Hematopoietic multipotent progenitor cell treated with erythropoietin and hydrocortisone succinate and interleukin-3 and kit ligand, for 8 days (in vitro differentiated cells): ENCODE data around the gene NAA25.
A peak's percentile ranks its signal among the peaks of the same experiment; 100 is the strongest.
"Not testable (repeated sequence)": the region's sequence is repeated elsewhere in the genome, so short reads cannot be mapped to it uniquely, and the experiment has no call there.

Source experiments
- DNase-seq: peaks from one replicate; pipeline ENCODE4 v3.0.0-alpha.2; 2015

Gene NAA25

DNA sequence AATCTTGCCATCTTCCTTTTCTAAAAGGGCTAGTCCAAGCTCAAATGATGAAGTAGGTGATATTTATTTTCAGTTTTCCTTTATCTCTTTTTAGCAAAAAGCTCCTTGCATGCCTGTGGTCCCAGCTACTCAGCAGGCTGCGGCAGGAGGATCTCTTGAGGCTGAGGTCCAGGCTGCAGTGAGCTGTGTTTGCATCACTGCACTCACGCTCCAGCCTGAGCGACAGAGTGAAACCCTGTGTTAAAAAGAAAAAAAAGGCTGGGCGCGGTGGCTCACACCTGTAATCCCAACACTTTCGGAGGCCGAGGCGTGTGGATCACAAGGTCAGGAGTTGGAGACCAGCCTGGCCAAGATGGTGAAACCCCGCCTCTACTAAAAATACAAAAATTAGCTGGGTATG lies 100.6 kb downstream of the NAA25 start:
- DNase-seq = no peak

DNA sequence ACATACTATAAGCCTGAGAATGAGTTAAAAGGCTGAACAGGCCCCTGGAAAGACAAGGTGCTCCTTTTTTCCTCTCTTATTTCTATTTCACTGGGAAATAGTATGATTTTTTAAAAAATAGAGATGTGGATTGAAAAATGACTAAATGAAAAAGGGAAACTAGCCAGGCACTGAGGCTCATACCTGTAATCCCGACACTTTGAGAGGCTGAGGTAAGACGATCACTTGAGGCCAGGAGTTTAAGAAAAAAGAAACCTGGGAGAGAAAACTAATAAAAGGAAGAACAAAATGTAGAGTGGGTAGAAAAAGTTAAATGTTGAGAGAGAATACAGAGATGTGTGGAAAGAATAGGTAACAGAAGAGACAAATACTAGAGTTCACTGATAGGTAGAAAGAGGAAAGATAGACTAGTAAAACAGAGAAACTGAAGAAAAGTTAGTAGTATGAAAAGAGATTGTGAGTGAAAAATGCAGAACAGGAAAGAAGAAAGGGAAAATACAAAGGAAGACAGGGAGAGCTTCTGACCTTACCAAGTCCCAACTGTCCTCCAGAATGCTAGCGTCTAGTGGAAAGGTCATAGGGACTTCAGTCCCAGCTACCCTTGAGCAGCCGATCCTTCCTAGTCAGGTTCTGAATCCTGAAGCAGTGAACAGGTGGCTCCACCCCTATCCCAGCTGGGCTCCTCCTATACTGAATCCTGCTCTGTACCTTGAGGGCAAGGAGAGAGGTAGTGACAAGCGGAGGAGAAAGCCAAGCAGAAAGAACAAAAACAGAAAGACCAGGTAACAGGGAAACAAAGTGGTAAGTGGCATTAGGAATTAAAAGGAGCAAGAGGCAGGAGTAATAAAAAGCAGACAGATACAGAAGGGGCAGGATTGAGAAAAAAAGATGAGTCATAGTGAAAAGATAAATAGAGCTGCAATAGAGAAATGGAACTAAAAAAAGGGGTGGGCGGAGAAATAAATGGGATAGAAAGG lies 102.9 kb downstream of the NAA25 start:
- DNase-seq = no peak

DNA sequence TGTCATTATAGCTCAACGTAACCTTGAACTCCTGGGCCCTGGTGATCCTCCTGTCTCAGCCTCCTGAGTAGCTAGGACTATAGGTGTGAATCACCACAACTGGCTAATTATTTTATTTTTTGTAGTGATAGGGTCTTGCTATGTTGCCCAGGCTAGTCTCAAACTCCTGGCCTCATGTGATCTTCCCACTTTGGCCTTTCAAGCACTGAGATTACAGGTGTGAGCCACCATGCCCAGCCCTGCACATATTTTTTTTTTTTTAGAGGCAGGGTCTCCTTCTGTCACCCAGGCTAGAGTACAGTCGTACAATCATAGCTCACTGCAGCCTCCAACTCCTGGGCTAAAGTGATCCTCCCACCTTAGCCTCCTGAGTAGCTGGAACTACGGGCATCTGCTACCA lies 104.5 kb downstream of the NAA25 start:
- DNase-seq = no peak

DNA sequence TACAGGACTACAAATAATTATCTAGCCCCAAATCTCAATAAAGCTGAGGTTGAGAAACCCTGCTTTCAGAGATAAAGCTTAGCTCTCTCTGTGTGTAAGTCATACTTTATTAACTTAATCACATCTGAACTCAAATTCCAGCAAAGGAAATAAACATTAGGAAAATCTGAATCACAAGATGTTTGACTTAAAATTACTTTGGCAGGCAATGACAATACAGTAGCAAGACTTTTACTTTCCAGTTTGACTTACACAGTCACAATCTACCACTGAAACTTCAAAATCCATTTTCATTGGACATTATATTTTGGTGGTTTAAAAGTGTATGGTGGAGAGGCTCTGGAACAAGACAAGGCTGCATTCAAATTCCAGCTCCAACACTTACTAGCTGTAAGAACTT lies 107.0 kb downstream of the NAA25 start:
- DNase-seq = no peak

DNA sequence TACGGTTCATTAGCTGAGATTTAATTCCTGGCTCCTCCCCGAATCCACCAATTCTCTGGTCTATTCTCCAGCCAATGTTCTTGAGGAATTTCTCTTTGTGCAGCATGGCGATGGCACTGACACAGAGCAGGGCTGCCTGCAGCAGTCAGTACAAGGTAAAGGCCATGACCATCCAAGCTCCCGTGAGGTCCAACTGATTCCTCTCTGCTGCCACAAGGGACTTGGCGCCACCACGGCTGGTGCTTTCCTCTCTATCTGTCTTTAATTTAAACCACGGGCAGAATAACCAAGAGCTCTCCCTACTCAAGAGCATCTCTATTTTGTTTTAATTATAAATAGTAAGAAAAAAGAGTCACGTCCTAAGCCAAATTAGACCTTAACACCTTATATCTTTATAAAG lies 107.8 kb downstream of the NAA25 start:
- DNase-seq = no peak

DNA sequence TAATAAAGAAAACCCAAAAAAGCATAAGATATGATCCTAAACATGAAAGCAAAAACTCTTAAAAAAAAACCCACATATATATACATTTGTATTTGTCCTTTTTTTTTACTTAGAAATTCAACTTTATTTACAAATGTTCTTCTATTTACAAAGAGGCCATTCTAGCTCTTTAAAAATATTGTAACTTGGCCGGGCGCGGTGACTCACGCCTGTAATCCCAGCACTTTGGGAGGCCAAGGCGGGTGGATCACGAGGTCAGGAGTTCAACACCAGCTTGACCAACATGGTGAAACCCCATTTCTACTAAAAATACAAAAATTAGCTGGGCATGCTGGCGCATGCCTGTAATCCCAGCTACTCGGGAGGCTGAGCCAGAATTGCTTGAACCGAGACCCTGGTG lies 109.5 kb downstream of the NAA25 start:
- not testable (repeated sequence) for DNase-seq

DNA sequence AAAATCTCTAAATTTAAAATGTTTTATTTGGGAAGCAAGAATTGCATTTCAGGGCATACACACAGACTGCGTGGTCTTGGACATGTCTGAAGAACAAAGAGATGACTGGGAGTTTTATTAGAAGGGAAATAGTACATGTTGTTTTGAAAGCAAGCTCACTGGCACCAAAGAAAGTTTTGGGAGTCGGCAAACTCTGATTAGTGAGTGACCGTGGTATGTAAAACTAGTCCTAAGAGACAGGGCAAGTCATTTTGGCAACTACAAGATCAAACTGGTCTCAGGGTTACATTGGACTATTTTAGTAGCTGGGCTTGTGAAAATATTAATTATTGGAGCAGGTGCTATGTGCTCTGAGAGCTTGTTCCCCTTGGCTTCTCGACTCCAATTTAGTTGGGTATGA lies 110.6 kb downstream of the NAA25 start:
- DNase-seq = no peak

DNA sequence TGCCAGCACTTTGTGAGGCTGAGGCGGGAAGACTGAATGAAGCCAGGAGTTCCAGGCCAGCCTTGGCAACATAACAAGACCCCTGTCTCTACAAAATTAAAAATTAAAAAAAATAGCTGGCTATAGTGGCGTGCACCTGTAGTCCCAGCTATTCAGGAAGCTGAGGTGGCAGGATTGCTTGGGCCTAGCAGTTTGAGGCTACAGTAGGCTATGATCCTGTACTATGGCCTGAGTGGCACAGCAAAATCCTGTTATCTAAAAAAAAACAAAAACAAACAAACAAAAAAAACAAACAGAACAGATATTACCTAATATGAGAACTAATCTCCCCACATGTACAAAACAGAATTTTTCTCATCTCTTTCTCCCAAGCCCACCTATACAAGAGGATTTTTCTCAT lies 111.3 kb downstream of the NAA25 start:
- no peak for DNase-seq

DNA sequence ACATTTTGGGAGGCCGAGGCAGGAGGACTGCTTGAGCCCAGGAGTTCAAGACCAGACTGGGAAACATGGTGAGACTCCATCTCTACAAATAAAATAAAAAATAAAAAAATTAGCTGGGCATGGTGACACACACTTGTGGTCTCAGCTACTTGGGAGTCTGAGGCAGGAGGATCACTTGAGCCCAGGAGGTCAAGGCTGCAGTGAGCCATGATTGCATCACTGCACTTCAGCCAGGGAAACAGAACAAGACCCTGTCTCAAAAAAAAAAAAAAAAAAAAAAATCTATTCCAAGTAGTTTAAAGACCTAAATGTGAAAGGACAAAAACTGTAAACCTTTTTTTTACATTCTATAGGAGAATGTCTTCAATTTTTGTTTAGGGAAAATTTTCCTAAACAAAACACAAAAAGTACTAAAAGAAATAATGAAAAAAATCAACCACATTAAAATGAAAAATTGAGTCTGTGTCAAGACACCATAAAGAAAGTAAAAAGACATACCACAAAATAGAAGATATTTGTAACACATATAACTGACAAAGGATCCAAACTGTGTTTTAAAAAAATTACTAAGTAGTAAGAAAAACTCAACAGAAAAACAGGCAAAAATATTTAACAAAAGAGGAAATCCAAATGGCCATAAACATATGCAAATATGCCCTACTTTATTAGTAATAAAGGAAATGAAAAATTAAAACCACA lies 112.7 kb downstream of the NAA25 start:
- DNase-seq = no peak

DNA sequence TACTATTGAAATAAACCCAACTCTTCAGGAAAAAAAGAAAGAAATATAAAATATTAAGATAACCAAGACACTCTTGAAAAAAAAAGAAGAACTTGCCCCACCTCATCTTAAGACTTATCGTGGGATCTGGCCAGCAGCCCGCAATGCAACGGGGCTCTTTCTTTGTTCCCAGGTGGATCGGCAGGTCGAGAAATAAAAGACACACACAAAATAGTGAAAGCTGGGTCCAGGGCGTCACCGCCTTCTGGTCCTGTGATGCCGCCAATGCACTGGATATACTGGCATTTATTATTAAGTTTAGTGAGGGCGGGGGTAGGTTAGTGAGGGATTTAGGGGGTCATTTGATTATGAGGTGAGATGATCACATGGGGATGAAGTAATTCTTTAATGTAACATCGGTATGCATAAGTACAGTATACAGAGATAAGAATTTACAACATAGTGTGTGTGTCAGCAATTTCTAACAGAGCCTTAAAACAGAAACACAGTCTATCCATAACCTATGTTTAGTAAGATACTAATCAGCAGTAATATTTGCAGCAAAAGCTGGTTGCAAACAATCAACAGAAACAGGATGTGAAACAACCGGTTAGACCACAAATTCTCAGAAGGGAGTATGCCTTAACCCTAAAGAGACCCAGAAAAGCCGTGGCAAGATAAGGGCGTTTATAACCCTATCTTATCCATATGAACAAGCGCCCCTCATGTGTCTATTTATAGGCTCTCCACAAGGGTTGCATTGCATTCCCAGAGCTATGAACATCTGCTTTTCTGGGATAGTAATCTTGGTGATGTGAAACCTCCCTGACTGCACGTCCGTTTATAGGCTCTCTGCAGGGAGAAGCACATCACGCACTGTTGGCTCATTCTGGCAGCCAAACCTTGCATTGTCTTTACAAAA lies 114.1 kb downstream of the NAA25 start:
- peak; percentile 97 for DNase-seq

DNA sequence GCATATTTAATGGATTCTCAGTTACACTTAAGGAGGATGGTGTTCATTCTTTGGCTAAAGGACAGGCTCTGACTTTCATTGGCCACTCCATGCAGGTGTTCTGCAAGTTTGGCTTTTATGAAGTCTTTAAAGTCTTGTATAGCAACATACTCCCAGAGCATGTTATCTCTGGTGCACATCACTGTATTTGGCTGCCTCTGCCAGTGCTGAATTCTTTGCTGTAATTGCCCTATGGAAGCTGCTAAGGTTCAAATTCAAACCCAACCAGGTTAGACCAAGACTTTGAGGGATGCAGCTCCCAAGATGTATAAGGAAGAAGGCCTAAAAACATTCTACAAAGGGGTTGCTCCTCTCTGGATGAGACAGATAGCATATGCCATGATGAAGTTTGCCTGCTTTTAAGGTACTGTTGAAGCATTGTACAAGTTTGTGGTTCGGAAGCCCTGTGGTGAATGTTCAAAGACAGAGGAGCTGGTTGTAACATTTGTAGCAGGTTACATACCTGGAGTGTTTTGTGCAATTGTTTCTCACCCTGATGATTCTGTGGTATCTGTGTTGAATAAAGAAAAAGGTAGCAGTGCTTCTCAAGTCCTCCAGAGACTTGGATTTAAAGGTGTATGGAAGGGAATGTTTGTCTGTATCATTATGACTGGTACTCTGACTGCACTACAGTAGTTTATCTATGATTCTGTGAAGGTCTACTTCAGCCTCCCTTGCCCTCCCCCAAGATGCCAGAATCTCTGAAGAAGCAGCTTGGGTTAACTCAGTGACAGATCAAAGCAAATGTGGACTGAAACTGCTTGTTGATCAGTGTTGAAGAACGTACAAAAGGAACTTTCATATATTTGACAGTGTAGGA lies 115.1 kb downstream of the NAA25 start:
- peak; percentile 40 for DNase-seq

DNA sequence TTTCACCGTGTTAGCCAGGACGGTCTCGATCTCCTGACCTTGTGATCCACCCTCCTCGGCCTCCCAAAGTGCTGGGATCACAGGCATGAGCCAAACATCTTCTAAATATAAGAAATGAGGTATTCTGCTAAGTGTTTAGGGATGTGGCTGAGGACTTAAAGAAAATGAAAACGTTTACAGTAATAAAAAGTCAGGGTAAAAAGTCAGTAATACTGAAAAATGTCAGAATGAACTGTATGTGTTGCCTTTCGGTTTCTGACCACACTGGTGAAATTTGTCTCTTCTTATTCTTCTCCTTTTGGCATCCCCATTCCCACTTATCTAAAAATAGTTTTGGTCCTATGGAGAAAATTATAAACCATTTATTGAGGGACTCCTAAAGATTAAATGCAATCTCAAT lies 116.1 kb downstream of the NAA25 start:
- no peak for DNase-seq

DNA sequence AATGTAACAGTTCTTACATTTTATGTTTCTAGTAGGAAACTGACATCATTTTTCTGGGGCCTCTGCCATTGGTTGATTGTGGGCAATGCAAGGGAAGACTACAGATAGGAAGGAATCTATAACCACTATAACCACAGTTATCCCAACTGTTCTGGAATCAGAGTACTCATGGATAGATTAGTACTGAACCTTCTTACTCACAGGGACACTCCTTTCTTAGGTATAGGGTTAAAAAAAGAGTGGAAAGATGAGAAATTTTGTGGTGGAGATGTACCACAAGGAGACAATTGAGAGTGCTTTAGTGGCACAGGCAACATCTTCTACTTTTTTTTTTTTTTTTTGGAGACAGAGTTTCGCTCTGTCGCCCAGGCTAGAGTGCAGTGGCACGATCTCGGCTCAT lies 116.6 kb downstream of the NAA25 start:
- DNase-seq = peak; percentile 42

DNA sequence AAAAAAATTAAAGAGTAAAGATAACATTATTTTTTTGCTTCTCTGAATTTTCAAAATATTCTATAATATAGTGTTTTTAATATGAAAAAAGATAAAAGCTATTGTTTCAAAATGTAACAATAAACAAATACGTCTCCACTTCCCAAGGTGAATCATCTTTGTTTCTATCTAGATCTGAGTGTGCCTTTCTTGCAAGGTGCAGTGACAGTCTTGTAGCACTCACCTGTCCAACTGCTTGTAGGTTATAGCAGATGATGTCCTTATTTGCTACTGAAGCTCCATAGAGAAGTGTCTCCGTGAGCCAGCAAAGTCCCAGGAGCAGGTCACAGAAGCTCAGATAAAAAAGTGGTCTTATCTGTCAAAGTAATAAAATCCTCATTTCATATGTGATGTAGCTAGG lies 117.0 kb downstream of the NAA25 start:
- DNase-seq = no peak

DNA sequence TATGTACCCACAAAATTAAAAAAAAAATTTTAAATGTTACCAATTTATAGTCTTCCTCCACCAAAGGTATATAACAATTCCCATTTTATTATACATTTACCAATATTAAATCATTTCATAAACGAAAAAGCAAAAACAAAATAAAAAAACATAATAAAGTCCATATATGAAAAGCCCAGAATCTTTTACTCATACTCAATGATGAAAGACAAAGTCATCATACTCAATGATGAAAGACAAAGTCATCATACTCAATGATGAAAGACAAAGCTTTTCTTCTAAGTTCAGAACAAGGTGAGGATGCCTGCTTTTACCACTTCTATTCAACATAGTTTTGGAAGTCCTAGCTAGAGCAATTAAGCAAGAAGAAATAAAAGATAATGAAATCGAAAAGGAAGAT lies 123.8 kb downstream of the NAA25 start:
- DNase-seq = no peak

DNA sequence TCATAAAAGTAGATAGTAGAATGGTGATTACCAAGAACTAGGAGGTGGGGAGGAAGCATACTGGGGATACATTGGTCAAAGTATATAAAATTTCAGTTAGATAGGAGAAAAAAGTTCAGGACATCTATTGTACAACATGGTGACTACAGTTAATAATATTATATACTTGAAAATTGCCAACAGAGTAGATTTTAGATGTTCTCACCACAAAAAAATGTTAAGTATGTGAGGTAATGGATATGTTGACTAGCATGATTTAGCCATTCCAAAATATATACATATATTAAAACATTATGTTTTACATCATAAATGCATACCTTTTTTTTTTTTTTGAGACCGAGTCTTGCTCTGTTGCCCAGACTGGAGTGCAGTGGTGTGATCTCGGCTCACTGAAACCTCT lies 126.6 kb downstream of the NAA25 start:
- DNase-seq = no peak

DNA sequence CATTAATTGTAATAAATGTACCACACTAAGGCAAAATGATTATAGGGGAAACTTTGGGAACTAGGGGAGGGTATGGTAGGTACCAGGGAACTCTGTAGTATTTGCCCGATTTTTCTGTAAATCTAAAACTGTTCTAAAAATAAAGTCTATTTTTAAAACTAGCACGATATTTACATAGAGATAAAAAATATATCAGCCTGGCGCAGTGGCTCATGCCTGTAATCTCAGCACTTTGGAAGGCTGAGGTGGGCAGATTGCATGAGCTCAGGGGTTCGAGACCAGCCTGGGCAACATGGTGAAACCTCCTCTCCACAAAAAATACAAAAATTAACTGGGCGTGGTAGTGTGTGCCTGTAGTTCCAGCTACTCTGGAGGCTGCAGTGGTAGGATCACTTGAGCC lies 128.0 kb downstream of the NAA25 start:
- DNase-seq = no peak

DNA sequence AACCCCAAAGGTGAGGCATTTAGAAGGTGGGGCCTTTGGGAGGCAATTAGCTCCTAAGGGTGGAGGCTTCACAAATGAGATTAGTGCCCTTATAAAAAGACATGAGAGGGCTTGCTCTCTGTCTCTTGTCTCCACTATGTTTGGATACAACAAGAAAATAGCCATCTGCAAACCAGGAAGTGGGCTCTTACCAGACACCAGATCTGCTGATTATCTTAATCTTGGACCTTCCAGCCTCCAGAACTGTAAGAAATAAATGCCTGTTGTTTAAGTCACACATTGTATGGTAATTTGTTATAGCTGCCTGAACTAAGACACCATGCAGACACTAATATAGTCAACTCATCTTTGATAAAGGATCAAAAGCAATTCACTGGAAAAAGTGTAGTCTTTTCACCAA lies 130.0 kb downstream of the NAA25 start:
- DNase-seq = peak; percentile 50

DNA sequence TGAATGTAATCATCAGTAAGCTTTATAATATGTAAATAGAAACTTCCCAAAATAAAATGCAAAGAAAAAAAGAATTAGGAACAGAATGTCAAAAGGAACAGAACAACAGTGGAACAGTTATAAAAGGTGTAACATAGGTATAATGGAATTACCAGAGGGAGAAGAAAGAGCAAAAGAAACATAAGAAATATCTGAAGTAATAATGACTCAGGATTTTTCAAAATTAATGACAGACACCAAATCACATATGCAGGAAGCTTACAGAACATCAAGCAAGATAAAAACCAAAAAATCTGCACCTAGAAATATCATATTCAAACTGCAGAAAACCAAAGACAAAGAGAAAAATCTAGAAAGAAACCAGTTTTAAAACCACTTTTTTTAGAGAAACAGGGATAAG lies 131.7 kb downstream of the NAA25 start:
- DNase-seq = no peak
